Eye (tissue), 1 donor: ENCODE measurements around the gene GORASP1.
A peak's percentile ranks its signal among the peaks of the same experiment; 100 is the strongest.

Experiments used
- DNase-seq: peaks from one replicate; pipeline ENCODE4 v3.0.0-alpha.2; 2015

The GORASP1 gene

GRCh38 chr3:39101022-39101689 is 6.3 kb downstream of the GORASP1 start:
- DNase-seq, result peak; percentile 45

- no peak for DNase-seq
Observed at GRCh38 chr3:39100500-39100886, 6.9 kb downstream of the GORASP1 start.

- DNase-seq, result no peak
Observed at GRCh38 chr3:39099738-39100499, 7.5 kb downstream of the GORASP1 start.

- DNase-seq, result no peak
Observed at GRCh38 chr3:39099242-39099641, 8.2 kb downstream of the GORASP1 start.

GRCh38 chr3:39098473-39099000 is 8.9 kb downstream of the GORASP1 start:
- DNase-seq, result no peak

GRCh38 chr3:39097716-39098472 is 9.5 kb downstream of the GORASP1 start:
- DNase-seq, result no peak

- peak; percentile 10 for DNase-seq
Observed at GRCh38 chr3:39096775-39097174, 10.7 kb downstream of the GORASP1 start.

- no peak for DNase-seq
Observed at GRCh38 chr3:39095778-39096177, 11.6 kb downstream of the GORASP1 start.

GRCh38 chr3:39094851-39095677 is 12.4 kb downstream of the GORASP1 start:
- no peak for DNase-seq

GRCh38 chr3:39090922-39091321 is 16.5 kb downstream of the GORASP1 start:
- DNase-seq, result no peak

GRCh38 chr3:39088889-39089288 is 18.5 kb downstream of the GORASP1 start:
- no peak for DNase-seq

- no peak for DNase-seq
Observed at GRCh38 chr3:39088456-39088855, 19.0 kb downstream of the GORASP1 start.

- DNase-seq, result no peak
Observed at GRCh38 chr3:39086144-39086543, 21.3 kb downstream of the GORASP1 start.

GRCh38 chr3:39082666-39083313 is 24.6 kb downstream of the GORASP1 start:
- DNase-seq, result no peak

GRCh38 chr3:39080026-39080425 is 27.4 kb downstream of the GORASP1 start:
- no peak for DNase-seq

GRCh38 chr3:39079530-39079929 is 27.9 kb downstream of the GORASP1 start:
- DNase-seq, result no peak

GRCh38 chr3:39075910-39076309 is 31.5 kb downstream of the GORASP1 start:
- no peak for DNase-seq

- no peak for DNase-seq
Observed at GRCh38 chr3:39068556-39068955, 38.9 kb downstream of the GORASP1 start.

- DNase-seq, result no peak
Observed at GRCh38 chr3:39067286-39067685, 40.1 kb downstream of the GORASP1 start.

GRCh38 chr3:39065197-39065596 is 42.2 kb downstream of the GORASP1 start:
- DNase-seq, result no peak

GRCh38 chr3:39064646-39065045 is 42.8 kb downstream of the GORASP1 start:
- DNase-seq, result no peak

- DNase-seq, result no peak
Observed at GRCh38 chr3:39063143-39063542, 44.3 kb downstream of the GORASP1 start.
